GM15510 (cell line): ENCODE data around the gene EXOC6B.

Experiments
- POLR2A ChIP-seq: IDR thresholded peaks from 3 replicates; pipeline ENCODE4 v1.6.1; 2011; ENCODE audit warnings: borderline replicate concordance; ENCODE audit not compliant: insufficient read length; ENCODE audit errors: extremely low read depth

EXOC6B gene

DNA sequence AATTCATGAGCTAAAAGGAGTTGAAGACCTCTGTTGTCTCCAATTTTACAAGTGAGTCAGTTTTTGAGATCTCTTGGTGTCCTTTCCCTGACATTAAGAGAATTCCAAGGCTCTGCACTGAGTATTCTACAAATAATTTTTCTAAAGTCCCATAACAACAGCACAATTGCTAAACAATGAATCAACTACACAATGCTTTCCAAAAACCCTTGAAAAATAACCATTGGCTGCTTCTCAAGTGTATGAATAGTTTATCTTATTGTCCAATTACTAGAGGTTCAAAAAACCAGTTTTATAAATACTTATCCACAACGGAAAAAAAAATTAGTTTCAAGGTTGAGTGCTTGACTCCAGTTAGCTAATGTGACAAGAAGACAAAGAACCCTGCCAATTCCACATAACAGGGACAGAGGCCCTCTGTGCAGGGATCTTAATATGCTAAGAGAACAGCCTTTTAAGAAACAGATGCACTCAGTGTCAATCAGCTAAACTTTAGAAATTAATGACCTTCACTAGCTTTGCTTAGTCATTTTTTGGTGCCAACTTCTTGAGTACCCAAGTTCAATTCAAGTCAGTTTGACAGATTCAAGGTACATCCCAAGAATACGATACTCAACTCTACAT is 411.6 kb downstream of the EXOC6B start:
- no peak for TF ChIP-seq POLR2A

DNA sequence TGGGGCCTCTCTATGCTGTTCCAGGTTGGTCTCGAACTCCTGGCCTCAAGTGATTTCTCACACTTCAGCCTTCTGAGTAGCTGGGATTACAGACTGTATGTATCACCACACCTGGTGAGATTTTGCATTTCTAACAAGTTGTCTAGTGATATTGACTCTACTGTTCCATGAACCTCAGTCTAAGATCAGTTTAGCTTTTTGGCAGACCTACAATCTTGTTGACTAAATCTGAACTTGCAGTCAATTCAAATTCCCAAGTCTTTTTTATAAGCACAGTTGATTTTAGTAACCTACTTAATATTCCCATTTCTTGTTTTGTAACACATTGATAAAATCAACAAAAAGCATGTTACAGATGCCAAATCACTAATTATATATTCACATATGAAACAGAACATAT is 412.1 kb downstream of the EXOC6B start:
- no peak for TF ChIP-seq POLR2A

DNA sequence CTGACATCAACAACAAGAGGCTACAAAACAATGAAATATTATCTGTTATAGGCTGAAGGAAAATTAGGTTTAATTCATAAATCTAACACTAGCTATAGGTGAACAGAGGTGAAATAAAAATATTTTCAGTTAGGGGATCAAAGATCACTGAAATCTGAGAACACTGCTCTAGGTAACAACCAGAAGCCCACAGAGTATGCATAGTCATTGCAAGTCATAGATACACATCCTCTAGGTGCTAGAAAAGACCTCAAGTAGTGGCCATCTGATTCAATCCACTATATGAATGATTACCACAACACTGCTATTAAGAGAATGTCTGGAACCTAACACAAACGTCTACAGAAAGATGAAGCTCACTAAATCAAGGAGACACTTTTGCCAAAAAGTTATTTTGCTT is 413.6 kb downstream of the EXOC6B start:
- no peak for TF ChIP-seq POLR2A

DNA sequence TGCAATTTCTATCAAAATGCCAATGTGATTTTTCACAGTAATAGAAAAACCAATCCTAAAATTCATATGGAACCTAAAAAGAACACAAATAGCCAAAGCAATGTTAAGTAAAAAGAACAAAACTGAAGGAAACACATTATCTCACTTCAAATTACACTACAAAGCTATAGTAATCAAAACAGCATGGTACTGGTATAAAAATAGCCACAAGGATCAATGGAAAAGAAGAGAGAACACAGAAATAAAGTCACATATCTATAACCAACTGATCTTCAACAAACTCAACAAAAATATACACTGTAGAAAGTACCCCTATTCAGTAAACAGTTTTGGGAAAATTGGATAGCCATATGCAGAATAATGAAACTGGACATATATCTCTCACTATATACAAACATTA is 426.0 kb downstream of the EXOC6B start:
- no peak for TF ChIP-seq POLR2A

DNA sequence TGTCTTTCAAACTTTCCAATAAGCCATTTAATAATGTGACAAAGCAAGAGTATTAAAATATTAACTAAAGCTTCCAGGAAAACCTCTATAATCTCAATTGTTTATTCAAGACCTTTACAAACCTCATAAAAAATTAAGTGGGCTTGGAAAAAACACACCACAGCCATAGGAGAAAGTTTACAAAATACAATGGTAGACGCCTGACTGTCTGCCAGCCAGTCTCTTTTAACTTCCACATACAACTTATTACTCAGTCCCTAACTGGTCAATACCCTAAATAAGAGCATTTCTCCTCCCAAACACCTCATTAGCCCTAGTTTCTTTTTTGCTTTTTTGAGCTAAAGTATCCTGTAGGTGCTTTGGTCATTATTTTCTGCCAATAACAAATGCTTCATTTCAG is 430.7 kb downstream of the EXOC6B start:
- no peak for TF ChIP-seq POLR2A

DNA sequence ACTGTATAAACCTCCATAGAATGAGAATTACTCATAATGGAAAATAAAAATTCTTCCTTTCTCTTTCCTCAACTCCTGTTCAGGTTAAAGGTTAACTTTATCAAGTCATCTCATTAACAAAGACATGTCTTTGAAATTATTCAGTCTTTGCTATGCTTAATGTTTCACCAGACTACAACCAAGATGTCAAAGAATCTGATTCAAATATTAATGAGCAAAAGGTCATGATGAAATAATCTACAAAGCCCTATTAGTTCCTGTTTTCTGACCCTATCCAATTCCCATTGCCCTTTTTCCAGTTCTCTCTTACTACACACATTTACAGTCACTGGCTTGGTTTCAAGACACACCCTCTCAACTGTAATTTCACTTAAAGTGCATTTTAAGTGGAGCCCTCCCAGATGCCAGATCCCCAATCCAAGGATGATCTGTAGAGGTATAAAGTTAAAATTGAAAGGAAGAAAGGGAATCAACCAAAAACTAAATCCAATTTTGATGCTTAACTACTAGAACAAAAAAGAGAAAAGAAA is 431.2 kb downstream of the EXOC6B start:
- no peak for TF ChIP-seq POLR2A

DNA sequence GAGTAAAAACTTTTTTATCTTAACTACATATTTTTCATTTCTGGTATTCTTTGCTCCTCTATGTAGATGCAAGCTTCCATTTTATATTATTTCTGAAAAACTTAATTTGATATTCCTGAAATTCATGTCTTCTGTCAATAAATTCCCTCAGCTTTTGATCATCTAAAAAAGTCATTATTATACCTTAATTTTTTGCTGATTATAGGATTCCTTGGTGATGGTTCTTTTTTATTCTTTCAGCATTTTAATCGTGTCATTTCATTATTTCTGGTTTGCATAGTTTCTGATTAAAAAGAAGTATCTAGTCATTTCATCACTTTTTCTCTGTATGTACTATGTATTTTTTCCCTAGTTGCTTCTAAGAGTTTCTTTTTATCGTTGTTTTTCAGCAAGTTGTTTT is 436.4 kb downstream of the EXOC6B start:
- no peak for TF ChIP-seq POLR2A

DNA sequence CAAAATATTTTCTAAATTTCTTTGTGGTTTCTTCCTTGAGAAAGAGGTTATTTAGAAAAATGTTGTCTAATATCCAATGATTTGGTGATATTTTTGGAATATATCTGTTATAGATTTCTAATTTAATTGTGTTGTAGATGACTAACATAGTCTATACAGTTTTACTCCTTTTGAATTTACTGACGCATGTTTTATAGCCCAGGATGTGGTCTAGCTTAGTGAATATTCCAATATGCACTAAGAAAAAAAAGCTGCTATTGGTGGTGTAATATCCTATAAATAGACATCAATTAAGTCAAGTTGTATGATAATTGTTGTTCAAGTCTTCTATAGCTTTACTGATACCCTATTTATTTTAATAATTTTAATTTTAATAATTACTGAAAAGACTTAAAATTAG is 437.6 kb downstream of the EXOC6B start:
- no peak for TF ChIP-seq POLR2A

DNA sequence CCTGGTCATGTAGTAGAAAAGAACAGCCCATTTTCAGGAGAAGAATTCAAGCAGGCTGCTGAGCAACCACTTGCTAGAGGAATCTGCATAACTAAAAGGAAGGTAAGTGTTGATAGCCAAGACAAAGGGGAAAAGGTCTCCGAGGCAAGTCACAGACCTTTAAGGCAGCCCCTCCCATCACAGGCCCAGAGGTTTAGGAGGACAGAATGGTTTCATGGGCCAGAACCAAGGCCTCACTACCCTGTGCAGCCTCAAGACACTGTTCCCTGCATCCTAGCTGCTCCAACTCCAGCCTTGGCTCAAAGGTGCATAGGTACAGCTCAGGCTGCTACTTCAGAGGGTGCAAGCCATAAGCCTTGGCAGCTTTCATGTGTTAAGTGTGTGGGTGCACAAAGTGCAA is 439.5 kb downstream of the EXOC6B start:
- TF ChIP-seq POLR2A: no peak

DNA sequence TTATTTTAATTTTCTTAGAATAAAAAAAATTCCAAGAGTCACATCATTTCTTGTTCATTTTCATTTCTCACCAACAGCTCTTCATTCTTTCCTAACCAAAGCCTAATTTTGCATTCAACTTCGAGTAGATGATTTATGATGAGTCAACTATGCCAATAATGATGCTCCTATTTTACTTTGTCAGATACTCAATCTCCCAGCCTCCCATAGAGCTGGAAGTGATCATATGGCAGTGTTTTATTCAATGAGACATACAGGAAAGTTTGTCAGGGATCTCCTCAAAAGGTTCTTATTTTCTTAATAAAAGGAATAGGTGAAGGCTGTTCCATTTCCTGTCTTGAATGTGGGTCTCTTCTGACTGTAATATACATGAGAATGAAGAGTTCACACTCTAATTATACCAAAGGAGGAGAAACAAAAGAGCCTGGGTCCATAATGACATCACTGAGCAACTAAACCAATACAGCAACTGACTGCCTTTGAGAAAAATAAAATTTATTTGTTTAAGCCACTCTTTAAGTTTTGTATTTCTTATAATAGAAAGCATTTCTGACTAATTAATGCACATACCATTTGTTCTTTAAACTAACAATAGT is 447.0 kb downstream of the EXOC6B start:
- no peak for TF ChIP-seq POLR2A

DNA sequence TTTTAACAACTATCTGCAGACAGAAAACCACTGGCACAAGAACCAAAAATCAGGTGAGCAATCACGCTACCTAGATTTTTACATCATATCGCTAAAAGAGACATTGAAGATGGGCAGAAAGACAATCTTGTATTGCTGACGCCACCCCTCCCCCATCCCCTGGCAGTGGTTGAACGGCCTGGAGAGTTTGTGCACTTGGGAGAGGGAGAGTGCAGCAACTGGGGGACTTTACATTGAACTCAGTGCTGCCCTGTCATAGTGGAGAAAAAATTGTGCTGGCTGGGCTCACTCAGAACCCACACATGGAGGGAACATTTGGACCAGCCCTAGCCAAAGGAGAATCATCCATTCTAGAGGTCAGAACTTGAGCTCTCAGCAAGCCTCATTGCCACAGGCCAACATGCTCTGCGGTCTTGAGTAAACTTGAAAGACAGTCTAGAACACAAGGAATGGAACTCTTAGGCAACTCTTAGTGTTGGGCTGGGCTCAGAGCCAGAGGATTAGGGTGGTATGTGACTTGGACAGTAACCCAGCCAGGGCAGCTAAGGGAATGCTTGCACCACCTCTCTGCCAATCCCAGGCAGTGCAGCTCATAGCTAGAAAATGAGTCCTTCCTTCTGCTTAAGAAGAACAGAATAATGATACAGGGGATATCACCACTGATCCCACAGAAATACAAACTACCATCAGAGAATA is 458.2 kb downstream of the EXOC6B start:
- TF ChIP-seq POLR2A: no peak

DNA sequence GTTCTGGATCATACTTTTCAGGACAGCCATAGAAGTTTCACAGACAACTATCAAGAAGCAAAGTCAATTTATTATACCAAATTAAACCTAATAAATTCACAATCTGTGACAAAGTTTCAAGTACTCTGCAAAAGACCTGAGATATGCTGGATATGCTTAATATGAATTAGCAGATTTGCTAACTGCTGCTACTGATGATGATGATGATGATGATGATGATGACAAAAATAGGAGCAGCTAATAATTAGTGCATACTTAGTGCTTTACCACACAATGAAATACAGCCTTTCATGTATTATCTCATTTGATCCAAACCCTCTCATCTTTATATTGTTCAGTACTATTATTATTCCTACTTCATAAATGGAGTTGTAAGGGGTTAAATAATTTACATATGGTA is 462.4 kb downstream of the EXOC6B start:
- no peak for TF ChIP-seq POLR2A

DNA sequence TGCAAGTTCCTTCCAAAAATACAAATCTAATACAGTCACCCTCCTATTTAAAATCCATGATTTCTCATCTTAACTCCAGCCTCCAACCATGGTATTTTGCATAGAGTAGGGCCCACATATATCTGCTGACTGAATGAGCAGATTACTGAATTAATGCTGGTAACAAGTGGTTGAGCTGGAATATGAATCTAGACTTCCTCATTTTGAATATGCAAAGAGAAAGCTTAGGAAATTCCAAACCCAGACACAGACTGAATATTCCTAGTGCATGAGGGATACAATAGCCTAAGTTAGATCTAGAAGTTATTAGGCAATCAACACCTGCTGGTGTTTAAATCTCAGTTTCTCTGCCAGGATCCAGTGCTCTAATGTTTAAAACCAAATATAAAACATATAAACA is 463.1 kb downstream of the EXOC6B start:
- TF ChIP-seq POLR2A: no peak

DNA sequence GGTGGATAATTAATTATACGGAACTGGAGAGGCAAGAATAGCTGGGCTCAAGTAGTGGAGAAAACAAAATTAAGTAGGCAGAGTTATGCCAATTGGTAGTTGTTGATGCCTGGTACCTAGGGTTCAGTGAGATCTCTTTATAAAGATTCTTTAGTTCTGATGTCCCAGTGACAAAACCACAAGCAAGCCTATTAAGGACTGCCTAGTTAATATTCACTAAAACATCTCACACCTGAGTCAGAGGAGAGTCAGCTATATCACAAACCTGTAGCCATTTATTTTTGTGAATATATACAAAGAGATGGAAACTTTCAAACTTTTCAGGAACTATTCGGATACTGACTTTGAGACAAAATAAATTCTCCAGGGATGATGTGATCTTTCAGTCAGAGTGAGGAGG is 464.3 kb downstream of the EXOC6B start:
- no peak for TF ChIP-seq POLR2A

DNA sequence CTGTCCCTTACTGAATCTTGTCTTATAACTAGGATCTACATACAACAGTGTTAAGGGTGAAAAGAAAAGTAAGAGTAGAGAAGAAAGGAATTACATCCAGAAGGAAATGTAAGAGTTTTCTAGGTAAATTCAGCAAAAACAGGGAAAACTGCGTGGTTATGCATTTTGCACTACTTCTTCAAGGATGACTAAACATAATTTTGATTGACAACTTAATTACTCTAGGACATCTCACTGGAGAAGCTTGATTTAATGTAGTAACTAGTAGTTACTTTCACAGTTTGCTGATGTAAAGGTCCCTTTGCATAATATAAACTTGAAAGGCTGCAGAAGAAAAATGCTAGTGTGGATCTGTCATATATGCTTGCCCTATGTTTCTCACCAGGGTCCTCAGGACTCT is 464.8 kb downstream of the EXOC6B start:
- no peak for TF ChIP-seq POLR2A

DNA sequence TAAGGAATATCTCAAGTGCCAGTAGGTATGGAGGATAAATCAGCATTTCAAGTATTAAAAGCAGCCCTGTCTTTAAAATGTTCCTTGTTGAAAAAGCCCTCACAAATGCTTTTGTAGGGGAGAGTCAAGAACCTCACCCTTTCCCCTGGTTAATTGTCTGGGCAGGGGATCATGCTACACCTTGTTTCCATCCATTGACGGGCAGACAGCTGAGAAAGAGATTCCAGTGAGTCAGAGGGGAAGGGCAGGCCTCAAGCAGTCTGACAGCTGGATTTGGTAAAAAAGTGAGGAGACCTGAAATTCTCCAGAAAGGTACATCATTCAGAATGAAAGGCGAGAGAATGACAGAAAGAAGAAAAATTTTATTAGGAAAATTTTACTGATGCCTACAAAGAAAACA is 475.0 kb downstream of the EXOC6B start:
- no peak for TF ChIP-seq POLR2A
